Measurements from ENCODE around the gene ZNF280B.

DNA sequence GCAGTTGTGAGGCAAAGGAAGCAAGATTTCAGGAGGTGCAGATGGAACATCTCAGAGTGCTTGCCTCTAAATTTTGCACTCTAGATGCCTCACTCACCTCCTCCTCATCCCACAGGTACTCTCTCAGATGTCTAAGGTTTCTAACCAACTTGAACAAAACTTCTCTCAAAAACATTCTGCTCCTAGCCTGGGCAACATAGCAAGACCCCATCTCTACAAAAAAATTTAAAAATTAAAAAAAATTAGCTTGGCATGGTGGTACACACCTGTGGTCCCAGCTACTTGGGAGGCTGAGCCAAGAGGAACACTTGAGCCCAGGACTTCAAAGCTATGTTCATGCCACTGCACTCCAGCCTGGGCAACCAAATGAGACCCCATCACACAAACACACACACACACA lies 7.3 kb upstream of the ZNF280B start:
- TF ChIP-seq, protein P1, sequence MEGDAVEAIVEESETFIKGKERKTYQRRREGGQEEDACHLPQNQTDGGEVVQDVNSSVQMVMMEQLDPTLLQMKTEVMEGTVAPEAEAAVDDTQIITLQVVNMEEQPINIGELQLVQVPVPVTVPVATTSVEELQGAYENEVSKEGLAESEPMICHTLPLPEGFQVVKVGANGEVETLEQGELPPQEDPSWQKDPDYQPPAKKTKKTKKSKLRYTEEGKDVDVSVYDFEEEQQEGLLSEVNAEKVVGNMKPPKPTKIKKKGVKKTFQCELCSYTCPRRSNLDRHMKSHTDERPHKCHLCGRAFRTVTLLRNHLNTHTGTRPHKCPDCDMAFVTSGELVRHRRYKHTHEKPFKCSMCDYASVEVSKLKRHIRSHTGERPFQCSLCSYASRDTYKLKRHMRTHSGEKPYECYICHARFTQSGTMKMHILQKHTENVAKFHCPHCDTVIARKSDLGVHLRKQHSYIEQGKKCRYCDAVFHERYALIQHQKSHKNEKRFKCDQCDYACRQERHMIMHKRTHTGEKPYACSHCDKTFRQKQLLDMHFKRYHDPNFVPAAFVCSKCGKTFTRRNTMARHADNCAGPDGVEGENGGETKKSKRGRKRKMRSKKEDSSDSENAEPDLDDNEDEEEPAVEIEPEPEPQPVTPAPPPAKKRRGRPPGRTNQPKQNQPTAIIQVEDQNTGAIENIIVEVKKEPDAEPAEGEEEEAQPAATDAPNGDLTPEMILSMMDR (conservative IDR thresholded peaks at IDR 0.05; ENCODE audit: low read depth, low read length) = no peak
- no peak for TF ChIP-seq EZH2 (IDR thresholded peaks at IDR 0.05; ENCODE audit: borderline replicate concordance, low read depth, low read length, poor library complexity, severe bottlenecking)

Measured in A673 (cell line).